NCI-H226 (cell line): Measurements from ENCODE around the gene RFC4.
"Not testable (repeated sequence)": the region's sequence is repeated elsewhere in the genome, so short reads cannot be mapped to it uniquely, and the experiment has no call there.

Experiments used
- DNase-seq: peaks from one replicate; pipeline ENCODE4 v3.0.0-alpha.2; 2015

RFC4 gene

GRCh38 chr3:186806089-186807055 is at the start of gene RFC4:
Gene RFC4 (minus strand): TSS chr3:186806482. CDS start chr3:186804713, 1,769 bp downstream.
- DNase-seq, result peak; percentile 73

DNA sequence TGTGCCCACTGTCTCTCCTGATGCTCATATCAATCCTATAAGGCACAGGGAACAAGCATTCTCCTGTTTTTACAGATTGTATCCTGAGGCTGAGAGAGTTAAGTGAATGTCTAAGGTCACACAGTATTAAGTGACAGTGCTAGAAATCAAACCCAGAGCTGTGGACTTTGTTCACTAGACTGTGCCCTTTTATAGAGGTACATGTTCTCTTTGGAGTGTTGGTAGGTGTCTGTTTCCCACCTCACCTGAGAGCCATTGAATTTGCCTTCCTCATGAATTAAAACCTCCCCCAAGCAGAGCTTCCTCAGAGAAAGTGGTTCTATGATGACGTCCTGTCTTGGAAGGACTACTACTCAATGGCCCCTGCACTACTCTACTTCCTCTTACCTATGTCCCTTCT is 48.7 kb upstream of the RFC4 start:
- no peak for DNase-seq

- no peak for DNase-seq
Measured at GRCh38 chr3:186854146-186854545, 47.9 kb upstream of the RFC4 start.

DNA sequence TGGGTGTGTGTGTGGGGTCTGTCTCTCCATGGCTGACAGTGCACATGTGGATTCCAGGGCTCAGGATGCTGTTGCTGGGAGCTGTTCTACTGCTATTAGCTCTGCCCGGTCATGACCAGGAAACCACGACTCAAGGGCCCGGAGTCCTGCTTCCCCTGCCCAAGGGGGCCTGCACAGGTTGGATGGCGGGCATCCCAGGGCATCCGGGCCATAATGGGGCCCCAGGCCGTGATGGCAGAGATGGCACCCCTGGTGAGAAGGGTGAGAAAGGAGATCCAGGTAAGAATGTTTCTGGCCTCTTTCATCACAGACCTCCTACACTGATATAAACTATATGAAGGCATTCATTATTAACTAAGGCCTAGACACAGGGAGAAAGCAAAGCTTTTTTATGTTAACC is 46.7 kb upstream of the RFC4 start:
- no peak for DNase-seq

GRCh38 chr3:186851835-186852234 is 45.6 kb upstream of the RFC4 start:
- not testable (repeated sequence) for DNase-seq

DNA sequence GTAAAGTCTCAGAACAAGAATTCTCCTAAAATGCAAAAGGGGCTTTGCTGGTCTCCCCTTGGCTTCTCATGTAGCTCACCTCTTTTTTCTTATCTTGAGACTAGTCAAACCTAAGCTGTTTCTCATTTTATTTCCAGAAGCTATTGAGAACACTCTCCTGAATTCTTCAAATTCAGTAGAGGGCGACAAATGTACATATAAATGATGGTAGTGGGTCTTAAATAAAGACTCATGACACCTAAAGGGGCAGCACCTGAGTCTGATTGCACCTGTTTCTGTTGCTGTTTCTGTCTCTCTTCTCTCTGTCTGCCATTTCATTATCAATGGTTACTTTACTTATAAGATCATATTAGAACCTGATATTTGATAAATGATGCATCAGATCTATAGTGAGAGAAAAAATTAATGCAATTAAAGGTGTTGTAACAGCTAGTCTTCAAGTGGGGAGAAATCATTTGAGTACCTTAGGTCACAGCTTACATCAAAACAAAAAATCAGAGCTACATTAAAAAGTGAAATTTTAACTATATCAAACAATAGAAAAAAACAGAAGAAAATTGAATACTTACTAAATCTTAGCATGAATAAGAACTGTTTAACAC is 43.2 kb upstream of the RFC4 start:
- DNase-seq, result no peak

GRCh38 chr3:186847437-186847836 is 41.2 kb upstream of the RFC4 start:
- DNase-seq, result no peak

- no peak for DNase-seq
Measured at GRCh38 chr3:186845756-186846155, 39.5 kb upstream of the RFC4 start.

GRCh38 chr3:186844908-186845307 is 38.6 kb upstream of the RFC4 start:
- no peak for DNase-seq

DNA sequence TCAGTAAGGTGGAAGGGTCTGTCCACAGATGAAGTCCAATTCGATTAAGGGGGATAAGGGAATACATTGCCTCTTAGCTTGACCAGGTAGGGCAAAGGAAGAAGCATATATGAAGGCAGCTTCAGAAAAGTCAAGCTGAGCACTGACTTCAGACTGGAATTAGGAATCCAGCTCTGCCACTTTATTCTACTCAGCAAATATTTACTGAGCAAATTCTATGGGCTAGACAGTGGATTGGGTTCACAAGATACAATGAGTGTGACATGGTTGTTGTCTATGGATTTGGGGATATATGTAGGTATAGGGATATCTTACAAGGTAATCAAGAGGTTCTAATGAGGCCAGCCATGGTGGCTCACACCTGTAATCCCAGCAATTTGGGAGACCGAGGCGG is 36.8 kb upstream of the RFC4 start:
- DNase-seq, result no peak

DNA sequence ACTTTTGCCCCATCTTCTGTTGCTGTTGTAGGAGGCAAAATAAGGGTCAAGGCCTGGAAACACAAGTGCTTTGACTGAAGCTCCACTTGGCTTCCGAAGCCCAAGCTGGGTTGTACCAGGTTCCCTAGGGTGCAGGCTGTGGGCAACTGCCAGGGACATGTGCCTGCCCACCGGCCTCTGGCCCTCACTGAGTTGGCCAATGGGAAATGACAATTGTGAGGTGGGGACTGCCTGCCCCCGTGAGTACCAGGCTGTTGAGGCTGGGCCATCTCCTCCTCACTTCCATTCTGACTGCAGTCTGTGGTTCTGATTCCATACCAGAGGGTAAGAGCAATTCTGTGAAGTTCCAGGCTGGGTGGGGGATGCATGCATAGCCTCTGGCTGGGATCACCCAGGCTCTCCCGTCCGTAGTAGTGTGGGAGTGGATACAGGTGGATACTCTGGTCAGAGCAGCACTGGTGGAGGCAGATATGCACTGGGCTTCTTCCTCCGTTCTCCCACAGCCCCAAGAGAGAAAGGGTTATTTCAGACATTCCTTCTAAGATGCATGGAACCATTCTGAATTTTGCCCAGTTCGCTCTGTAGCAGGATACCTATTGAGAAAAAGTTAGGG is 36.2 kb upstream of the RFC4 start, which contains the start of gene ADIPOQ:
Gene ADIPOQ, plus strand, starts transcription at position 285 of the 613 bp plus-strand sequence. CDS start 10,349 bp downstream, outside the sequence.
- no peak for DNase-seq

DNA sequence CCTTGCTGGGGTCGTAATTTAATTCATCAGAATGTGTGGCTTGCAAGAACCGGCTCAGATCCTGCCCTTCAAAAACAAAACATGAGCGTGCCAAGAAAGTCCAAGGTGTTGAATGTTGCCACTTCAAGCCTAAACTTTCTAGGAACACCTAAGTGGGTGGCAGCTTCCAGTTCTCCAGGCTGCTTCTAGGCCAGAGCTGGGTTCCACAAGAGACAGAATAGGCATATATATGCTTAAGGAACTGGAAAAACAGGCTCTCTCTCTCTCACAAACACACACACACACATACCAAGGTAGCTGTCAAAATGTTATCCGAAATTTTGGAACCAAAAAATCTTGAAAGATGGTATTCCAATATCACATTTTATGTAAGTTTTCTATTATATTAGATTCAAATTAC is 35.3 kb upstream of the RFC4 start:
- DNase-seq, result no peak

DNA sequence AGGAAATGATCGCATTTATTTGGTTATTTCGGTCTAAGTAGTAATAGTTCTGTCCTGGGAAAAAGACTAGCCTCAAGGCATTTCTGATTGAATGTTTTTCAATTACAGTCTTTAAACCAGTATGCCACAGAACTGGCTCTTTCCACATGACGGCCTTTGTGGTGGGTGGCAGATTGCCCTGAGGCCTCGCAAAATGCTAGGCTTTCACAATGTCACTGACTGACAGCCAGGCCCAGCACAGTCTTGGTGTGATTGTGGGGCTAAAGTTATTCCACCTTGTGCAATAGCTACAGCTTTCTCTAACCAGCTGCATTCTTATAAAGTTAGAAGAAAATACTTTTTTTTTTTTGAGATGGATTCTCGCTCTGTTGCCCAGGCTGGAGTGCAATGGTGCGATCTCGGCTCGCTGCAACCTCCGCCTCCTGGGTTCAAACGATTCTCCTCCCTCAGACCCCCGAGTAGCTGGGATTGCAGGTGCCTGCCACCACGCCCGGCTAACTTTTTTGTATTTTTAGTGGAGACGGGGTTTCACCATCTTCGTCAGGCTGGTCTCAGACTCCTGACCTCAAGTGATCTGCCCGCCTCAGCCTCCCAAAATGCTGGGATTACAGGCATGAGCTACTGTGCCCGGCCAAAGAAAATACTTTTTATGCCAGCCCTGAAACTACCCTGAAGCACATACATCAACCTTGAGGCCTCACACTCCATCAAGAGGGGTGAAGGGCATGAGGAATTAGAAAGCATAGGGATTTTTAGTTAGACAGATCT is 33.8 kb upstream of the RFC4 start:
- no peak for DNase-seq

DNA sequence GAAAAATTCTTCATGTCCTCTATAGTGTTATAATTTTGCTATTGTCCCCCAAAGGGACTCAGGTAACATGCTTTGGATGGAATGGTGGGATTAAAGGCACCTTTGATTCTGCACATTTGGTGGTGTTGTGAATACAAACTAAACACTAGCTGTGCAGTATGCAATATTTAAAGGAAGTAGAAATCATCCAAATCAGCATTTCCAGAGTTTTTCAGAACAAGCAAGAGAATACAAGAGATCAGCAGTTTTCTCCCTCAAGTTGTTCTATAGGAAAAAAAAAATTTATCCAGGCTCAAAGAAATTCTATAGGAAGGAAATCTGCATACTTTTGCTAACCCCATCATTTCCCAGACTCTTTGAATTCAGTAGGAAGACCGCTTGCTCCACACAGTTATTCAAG is 26.0 kb upstream of the RFC4 start:
- no peak for DNase-seq

DNA sequence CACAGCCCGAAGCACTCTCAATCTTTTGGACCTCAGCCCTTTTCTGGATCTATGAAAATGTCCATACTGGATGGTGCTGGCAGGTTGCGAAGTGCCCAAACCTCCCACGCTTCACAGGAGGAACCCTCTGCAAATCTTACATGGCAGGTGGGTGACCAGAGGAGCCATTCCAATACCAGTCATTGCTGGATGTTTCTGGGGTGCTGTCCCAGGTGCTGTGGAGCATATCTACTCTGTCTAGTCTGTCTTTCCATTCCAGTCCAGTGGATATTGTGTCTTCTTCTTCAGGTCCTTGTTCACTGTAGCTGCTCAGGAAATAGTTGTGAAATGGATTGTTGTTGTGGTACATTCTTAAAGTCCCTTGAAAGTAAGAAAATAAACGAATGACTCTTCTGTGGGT is 25.5 kb upstream of the RFC4 start:
- DNase-seq, result no peak

- DNase-seq, result no peak
Measured at GRCh38 chr3:186828340-186828739, 22.1 kb upstream of the RFC4 start.

GRCh38 chr3:186826976-186827857 is 20.9 kb upstream of the RFC4 start:
- peak; percentile 74 for DNase-seq

- no peak for DNase-seq
Measured at GRCh38 chr3:186826410-186826975, 20.2 kb upstream of the RFC4 start.

DNA sequence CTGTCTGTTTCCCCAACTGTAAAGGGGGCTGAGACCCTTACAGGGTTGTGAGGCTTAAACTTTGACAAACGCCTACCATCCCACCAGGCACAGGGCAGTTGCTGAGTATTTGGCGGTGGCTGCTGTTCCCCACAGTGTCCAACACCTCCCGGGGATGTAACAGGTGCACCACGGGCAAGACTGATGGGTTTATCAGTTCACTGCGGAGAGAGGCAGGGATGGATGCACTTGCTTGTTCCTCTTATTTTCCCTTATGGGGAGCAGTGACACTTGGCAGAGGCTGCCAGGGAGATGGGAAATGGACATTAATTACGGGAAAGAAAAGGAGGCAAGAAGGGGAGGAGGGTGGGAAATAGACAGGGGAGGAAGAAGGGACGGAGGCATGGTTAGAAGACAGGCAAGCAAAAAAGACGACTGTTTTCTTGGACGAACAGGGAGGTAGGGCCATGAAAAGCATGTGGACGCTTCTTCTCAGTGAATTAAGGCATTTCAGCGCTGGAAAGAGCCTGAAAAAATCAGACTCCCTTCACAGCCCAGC is 19.7 kb upstream of the RFC4 start:
- DNase-seq, result no peak

GRCh38 chr3:186825294-186825821 is 19.1 kb upstream of the RFC4 start:
- no peak for DNase-seq
